ENCODE results near the gene CDK6.

CDK6 gene

GRCh38 chr7:92732316-92733036, 103.9 kb downstream of the CDK6 start:
- ChIA-PET POLR2A (interaction anchor here (0.6 kb wide), 1 partner anchor 77 kb away, joined by 3 read pairs; no protein-coding TSS in a partner anchor), CTCF (interaction anchor here (1.0 to 2.0 kb wide), 7 partner anchors 10 to 98 kb away, joined by 3 to 6 read pairs (median 3); no protein-coding TSS in a partner anchor)
- DNase-seq (ENCODE audit: extremely low spot score), result no peak
- no peak for TF ChIP-seq CTCF (IDR thresholded peaks at IDR 0.05; ENCODE audit: control extremely low read depth, extremely low read depth, low read depth, missing control alignments)

GRCh38 chr7:92731335-92732063, 104.9 kb downstream of the CDK6 start:
- no peak for TF ChIP-seq CTCF (IDR thresholded peaks at IDR 0.05; ENCODE audit: control extremely low read depth, extremely low read depth, low read depth, missing control alignments)
- DNase-seq (ENCODE audit: extremely low spot score), result peak; percentile 19
- CTCF ChIA-PET, result interaction anchor here (1.2 to 2.0 kb wide), 3 partner anchors 9 to 74 kb away, joined by 3 to 6 read pairs (median 3); no protein-coding TSS in a partner anchor
- POLR2A ChIA-PET, result interaction anchor here (0.5 to 0.6 kb wide), 2 partner anchors 76 to 92 kb away, joined by 3 to 7 read pairs; no protein-coding TSS in a partner anchor

- TF ChIP-seq CTCF (IDR thresholded peaks at IDR 0.05; ENCODE audit: control extremely low read depth, extremely low read depth, low read depth, missing control alignments), result no peak
- POLR2A ChIA-PET, result interaction anchor here (0.5 kb wide), 1 partner anchor 93 kb away, joined by 7 read pairs; no protein-coding TSS in a partner anchor
- CTCF ChIA-PET, result no interaction called here
- DNase-seq (ENCODE audit: extremely low spot score), result no peak
Measured at GRCh38 chr7:92730808-92731207, 105.6 kb downstream of the CDK6 start.

- DNase-seq (ENCODE audit: extremely low spot score), result no peak
- ChIA-PET POLR2A (no interaction called here), CTCF (no interaction called here)
- TF ChIP-seq CTCF (IDR thresholded peaks at IDR 0.05; ENCODE audit: control extremely low read depth, extremely low read depth, low read depth, missing control alignments), result no peak
Measured at GRCh38 chr7:92729751-92730150, 106.6 kb downstream of the CDK6 start.

GRCh38 chr7:92729172-92729571, 107.2 kb downstream of the CDK6 start:
- POLR2A ChIA-PET, result no interaction called here

More at GRCh38 chr7:92729172-92729571, 107.2 kb downstream of the CDK6 start:
- CTCF ChIA-PET, result interaction anchor here (1.0 kb wide), 1 partner anchor 14 kb away, joined by 3 read pairs; no protein-coding TSS in a partner anchor
- no peak for TF ChIP-seq CTCF (IDR thresholded peaks at IDR 0.05; ENCODE audit: control extremely low read depth, extremely low read depth, low read depth, missing control alignments)
- DNase-seq (ENCODE audit: extremely low spot score), result no peak

Measured in GM10248 (cell line).